ENCODE measurements around the gene TAS2R16.

Gene TAS2R16, protein sequence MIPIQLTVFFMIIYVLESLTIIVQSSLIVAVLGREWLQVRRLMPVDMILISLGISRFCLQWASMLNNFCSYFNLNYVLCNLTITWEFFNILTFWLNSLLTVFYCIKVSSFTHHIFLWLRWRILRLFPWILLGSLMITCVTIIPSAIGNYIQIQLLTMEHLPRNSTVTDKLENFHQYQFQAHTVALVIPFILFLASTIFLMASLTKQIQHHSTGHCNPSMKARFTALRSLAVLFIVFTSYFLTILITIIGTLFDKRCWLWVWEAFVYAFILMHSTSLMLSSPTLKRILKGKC

DNA sequence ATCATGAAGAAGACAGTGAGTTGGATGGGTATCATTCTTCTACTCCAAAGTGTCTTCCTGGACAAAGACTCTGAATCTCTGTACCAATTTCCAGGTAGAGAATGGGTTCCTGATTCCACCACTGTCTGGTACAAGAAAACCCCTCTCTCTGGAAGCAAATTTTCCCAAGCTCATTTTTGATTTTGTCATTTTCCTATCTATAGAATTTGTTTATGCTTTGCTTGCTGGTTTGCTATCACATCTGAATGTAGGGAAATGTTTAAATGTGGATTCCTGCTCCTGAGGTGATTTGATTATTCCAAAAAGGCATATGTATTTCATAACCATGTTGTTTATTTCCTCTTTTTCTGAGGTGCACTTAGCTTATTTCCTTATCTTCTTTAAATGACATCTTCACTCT lies at the start of gene TAS2R16:
Gene TAS2R16 (minus strand): TSS at position 101 of the 400 bp plus-strand sequence. CDS start 66 bp downstream, at position 35.
- DNase-seq (ENCODE audit: low spot score) = no peak

DNA sequence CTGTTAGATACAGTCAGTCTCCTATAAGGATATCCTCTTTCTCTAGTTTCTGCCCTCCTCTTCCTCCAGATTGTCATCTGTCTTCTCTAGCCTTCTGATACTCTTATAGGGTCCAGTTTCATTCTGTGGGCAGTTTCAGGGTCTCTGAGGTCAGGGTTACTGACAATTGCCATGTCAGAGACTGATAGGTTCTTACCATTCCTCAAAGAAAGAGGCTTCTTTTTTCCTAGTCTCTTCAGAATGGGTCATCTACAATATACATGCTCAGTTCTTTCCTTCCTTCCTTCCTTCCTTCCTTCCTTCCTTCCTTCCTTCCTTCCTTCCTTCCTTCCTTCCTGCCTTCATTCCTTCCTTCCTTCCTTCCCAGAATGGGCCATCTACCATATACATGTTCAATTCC lies 48.1 kb upstream of the TAS2R16 start:
- no peak for DNase-seq (ENCODE audit: low spot score)

DNA sequence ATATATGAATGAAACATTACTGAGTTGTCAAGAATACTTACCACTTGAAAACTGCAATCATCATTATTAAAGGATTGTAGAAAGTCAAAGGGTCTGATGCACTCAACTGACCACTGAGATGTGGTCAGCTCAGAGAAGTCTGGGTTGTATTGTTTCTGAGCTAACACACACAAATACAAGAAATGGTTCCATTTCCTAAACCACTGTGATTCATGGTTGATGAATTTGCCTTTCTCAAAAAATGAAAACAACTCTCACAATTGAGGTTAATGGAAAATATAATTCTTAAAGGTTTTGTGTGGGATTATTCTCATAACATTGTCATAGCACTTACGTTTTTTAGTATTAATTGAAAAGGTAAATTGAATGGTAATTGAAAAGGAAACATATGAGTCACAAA lies 45.6 kb upstream of the TAS2R16 start:
- no peak for DNase-seq (ENCODE audit: low spot score)

DNA sequence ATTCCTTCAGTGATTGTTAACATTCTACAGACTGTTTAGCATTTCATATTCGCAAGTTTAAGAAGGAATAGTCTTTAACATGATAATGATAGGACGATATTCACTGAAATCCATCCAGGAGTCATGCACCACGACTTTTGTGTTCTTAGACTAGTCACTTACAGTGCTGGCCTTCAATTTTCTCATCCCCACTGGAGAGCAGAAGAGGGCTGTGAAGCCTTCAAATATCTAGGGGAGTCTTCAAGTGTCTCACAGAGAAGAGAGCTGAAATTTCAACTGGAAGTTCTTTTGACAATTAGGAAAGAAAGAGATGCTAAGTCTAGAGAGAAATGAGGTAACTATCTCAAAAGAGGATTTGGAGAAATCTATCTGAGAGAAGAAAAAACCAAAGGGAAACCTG lies 43.8 kb upstream of the TAS2R16 start:
- DNase-seq (ENCODE audit: low spot score) = no peak

DNA sequence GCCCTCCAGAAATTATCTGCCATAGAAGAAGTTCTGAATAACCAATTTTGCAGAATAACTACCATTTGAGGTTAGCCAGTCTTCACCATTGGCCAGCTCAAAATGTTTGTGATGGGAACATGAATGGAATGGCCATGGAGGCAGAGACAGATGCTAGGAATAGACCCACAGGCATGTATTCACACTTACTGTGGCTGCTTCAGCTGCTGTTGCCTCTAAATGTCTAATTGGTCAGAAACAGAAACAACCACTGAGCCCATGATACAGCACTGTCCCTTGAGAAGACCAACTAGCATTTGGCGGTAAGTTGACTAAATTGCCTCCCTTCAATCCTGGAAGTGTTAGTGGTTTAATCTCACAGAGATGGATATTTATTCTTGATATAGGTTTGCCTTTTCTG lies 38.6 kb upstream of the TAS2R16 start:
- DNase-seq (ENCODE audit: low spot score) = no peak

DNA sequence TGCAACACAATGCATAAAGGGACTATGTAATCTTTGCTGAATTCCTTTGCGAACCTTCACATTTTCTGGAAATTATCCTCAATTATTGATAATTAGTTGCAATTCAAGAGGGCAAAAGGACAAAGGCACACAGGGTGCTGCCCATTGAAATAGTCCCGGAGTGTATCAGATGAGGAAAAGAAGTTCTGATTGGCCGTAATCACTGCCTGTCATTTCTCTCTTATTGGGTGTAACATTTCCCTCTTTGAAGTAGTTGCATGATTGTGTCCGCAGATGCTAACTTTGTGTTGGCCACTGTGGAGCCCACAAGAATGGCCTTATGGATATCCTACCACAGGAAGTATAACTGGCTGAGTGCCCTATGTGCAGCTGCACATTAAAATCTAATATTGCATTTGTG lies 35.1 kb upstream of the TAS2R16 start:
- no peak for DNase-seq (ENCODE audit: low spot score)

DNA sequence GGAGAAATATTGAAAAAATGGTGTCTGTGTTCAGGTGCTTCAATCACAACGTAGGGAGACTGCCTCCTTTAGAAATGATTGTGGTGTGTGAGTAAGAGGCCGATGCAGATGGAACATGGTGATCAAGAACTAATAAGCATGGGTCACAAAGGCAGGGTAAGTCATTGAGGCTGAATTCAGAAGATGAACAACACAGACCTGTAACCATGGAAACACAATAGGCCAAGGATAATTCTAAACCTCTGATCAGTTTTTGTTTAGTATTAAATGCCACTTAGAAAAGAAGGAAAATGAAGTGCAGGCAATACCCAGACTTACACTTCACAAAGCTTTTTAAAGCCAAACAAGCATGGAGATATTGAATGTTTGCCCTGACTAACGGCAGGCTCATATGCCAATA lies 32.8 kb upstream of the TAS2R16 start:
- no peak for DNase-seq (ENCODE audit: low spot score)

DNA sequence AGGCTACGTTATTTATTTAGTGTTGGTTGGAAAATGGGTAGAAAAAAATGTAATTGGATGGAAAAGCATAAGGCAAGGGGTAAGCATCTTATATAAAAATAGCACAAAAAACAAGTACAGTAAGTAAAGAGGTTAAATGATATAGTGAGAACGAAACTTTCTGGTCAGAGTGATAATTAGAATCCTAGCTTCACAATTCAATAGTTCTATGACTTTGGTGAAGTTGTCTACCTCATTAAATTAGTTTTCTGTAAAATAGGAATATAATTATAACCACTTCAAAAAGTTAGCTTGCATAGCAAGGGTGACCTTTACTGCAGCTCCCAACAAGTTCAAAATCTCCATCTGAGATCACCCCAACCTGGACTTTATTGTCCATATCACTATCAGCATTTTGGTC lies 30.8 kb upstream of the TAS2R16 start:
- no peak for DNase-seq (ENCODE audit: low spot score)

DNA sequence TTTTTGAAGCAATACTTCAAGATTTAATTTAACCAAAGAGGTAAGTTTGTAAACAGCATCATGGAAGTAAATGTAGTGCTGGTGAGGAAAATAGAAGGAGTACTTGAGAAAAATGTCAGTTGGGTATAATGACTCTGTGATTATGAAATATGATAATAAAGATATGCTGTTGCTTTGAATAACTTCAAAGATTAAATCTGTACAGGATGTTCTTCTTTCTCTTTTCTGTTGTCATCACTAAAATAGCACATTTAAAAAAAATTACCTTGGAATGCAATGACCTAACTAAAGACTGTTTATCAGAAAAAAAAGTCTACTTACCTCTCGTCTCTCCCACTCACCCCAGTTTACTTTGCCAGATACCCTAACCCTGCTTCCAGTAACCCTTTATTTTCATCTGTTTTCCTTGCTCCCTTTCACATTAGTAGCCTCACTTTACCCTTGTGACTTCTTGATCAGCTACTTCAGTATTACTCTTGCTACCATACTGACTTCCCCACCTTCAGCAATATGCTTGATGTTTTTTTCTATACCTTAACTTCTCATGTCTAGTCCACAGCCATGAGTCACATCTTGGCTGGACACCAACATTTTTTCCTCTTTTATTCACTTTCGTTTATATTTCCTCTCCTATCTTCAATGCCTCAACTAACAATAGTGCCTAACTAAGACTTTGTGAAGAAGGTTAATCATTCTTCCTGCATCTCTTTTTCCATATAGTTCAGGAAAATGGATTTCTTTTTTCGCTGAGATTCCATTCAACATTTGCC lies 29.7 kb upstream of the TAS2R16 start:
- no peak for DNase-seq (ENCODE audit: low spot score)

DNA sequence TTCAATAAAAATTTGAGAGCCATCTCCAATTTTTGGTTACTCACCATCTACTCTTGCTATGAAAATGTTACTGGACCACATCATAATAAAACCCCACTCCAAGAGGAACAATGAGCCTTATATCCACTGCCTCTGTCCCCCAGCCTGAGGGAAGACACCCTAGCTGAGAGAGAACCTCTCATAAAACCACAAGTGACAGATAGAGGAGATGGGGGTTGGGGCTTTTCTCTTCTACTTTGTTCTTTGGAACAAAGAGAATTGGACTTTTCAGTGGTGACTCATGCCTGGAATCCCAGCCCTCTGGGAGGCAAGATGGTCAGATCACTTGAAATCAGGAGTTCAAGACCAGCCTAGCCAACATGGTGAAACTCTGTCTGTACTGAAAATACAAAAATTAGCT lies 27.6 kb upstream of the TAS2R16 start:
- DNase-seq (ENCODE audit: low spot score) = no peak

DNA sequence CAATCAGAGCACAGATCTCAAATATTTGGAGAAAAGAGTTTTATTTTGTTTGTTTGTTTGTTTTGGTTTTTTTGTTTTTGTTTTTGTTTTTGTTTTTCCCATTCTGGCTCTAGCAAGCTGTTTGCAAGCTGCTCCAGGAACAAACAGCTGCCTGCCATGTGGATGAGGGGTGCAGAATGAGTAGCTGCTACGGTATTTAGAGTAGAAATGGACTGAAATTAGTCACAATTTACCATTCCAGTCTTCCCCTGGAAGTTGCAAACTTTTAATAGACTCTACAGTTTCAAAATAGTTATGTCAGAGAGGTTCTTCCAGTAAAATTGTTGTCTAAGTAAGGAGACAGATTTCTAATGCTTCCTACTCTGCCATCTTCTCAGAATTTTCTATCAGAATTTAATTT lies 27.1 kb upstream of the TAS2R16 start:
- no peak for DNase-seq (ENCODE audit: low spot score)

DNA sequence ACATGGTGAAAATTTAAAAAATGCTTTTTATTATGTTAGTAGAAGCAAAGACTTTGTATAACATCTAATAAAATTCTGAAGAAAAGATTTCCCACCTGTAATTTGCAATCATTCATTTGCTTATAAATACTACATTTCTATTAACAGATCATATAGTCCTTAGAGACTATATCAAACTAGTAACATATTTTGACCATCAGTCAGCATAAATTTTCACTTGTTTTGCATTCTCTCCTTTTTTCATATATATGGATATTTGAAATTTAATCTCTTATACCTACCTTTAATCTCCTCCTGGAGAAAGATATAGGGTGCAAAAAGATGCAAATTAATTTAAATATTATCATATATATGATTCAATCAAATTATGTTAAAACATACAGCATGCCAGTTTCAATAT lies 16.9 kb upstream of the TAS2R16 start:
- DNase-seq (ENCODE audit: low spot score) = no peak

DNA sequence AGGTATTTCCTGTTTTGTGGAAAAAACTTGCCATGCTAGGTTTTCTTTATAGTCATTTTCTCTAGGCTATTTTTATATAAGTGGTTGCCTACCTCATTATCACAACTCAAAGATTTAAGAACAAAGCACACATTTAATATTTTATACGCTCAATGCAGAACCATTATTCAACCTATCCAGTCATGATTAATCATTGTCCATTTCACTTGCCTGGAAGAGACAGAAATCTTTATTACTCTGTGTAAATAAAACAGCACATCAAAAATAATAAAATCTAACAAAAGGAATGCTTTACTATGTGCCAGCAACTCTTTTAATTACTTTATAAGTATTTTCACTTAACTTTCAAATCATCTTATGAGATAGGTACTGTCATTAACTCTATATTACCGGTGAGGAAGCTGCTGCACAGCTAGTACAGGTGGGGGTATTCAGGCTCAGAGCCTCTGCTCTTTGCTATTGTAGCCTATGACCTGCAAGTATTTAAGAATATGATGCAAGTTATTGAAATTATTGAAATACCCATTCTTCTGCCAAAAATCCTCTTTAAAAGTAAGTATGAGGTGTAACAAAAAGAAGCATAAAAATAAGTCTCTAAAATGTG lies 16.4 kb upstream of the TAS2R16 start:
- no peak for DNase-seq (ENCODE audit: low spot score)

DNA sequence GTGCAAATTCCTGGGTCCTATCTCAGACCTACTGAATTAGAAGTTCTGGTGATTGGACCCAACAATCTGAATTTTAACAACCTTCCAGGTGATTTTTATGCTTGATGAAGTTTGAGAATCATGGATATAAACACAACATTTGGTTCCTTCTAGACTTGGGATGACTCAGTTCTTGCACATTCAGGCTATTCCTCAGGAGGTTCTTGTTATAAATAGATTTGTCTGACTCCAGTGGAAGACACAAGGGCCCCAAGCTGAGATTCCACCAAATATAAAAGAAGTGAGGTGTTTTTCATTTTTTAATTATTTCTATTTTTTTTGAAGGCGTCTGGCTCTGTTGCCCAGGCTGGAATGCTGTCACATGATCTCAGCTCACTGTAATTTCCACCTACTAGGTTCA lies 9.4 kb upstream of the TAS2R16 start:
- no peak for DNase-seq (ENCODE audit: low spot score)

DNA sequence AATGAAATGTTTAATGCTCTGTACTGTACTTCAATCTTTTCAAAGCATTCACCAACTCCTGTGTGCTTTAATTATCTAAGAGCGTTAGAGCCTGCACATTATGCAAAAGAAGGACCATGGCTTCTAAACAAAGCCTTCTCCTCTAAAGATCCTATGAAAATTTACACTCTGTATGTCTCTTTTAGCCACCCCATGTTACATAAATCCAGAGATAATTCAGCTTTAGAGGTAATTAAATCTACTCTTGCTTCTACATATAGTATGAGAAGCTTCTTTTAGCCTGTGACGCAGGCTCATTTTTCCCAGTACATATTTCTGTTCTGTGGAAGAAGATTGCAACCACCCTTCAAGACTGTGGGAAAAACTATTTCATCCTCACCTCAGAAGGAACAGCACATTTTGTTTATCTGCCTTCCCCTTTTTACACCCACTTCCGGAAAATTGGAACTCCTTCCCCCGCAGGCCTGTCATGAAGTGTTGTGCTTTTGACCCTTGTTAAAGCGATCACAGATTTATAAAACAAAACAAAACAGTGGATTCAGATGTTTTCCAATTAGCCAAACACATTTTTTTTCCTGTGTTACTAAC lies 8.1 kb upstream of the TAS2R16 start:
- DNase-seq (ENCODE audit: low spot score) = no peak

DNA sequence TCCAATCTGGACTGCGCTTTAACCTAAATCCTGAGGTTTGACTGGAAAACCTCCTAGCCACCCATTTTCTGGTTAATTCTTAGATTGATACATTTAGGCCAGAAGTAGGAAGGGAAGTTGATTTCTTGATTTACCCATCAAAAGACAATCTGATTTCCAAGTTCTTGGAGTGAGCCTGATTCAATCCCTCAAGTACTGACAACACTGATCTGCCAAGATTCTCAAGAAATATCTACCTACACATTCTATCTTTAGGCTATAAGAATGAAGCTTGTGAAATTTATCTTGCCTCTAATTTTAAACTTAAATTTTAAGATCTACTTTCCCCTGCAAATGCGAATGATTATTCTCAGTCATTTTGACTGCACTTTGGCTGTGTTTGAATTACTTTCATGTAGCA lies 5.9 kb downstream of the TAS2R16 start:
- DNase-seq (ENCODE audit: low spot score) = no peak

DNA sequence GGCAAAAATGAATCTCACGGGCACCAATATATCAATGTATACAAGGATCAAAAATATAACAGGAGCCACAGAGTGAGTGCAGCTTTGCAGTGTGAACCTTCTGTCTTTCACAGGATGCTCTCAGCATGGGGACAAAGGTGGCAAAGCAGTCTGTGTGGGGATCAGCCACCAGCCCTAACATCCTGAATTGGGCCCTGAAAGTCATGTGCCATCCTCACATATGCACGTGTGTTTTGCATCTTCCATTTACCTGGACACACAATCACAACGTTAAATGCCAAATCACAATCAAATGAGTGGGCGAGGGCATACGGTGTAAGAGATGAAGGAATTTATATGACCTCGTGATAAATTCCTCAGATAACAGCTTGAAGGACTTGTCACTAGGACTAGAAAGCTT lies 6.5 kb downstream of the TAS2R16 start:
- no peak for DNase-seq (ENCODE audit: low spot score)

DNA sequence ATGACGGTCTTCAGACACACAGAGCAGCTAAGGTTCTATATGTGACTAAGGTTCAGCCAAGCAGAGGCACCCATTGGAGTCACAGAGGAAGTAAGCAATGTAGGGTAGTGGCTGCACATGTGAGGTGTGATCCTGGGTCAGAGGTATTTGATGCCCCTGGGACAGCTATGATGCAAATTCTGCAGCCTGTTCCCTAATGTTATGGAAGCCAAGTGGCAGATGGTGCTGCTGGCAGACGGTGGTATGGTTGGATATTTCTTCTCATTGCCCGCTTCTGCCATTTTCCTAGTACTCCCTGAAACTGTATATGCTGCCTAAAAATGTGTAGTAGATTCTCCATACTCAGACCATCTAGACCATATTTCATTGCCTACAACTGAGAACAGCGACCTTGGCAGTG lies 7.2 kb downstream of the TAS2R16 start:
- DNase-seq (ENCODE audit: low spot score) = no peak

DNA sequence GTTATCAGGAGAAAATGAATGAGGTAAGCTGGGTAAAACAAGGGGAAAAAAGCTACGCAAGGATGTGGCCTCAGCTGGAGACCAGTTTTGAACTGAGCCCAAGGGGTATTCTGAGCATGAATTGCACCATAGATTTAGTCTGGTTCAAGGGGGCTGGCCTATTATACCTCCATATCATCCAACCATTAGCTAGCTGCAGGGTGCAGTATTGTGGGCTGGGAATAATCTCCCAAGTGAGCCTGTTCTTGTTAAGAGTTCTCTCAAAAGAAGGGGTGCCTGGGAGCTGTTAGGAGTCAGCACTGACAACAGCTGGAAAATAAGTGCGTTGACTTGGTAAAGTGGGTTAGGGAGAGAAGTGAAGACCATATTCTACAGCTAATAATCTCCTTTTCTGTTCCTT lies 8.0 kb downstream of the TAS2R16 start:
- no peak for DNase-seq (ENCODE audit: low spot score)

DNA sequence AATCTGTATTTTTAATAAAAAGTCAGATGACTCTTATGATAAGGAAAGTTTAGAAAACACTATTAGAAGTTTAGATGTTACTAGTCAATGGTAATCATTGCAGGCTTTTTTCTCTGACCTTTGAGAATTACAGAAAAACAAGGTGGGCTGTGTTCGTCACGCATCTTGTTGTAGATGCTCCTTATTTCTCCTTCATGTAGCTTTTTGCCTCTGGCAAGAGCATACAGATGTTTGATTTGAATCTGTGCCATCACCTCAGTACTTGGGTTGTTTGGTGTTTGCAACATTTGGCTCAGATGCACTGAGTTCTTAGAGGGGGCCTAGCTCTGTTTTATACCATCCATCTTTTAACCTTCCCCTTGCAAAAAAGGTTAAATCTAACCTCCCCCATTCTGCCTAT lies 11.5 kb downstream of the TAS2R16 start:
- DNase-seq (ENCODE audit: low spot score) = no peak

DNA sequence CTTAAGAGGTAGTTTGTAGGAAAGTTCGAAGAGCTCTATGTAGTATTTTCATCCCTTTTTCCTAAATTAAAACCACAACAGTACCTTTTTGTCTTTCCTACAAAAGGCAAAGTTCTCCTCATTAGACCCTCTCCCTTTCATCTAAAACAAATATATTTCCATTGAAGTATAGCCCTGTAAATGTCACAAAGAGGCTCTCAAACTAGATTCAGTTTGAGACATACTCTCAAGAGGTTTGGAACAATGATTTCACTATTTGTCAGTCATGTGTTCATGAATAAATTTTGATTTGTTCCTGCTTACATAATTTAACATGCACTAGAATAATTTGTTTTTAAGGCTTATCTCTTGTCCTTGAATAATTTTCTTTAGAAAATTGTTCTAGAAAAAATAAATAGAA lies 12.2 kb downstream of the TAS2R16 start:
- DNase-seq (ENCODE audit: low spot score) = no peak

DNA sequence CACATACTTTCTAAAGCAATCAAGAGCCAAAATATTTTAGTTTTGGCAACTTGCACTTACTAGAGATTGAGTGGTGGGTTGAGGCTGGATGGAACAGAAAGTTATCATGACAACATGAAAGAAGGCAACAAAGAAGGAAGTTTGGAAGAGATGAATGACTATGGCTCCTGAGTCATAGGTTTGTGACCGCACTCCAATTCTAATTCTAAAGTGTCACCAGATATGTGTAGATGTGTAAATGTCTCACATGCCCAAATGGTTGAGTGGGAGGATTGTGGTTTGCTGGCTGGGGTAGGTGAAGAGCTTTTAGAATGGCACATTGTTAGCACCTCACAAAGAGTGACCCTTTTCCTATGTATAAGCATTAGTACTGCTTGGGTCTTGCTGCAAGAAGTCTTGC lies 20.2 kb downstream of the TAS2R16 start:
- no peak for DNase-seq (ENCODE audit: low spot score)

DNA sequence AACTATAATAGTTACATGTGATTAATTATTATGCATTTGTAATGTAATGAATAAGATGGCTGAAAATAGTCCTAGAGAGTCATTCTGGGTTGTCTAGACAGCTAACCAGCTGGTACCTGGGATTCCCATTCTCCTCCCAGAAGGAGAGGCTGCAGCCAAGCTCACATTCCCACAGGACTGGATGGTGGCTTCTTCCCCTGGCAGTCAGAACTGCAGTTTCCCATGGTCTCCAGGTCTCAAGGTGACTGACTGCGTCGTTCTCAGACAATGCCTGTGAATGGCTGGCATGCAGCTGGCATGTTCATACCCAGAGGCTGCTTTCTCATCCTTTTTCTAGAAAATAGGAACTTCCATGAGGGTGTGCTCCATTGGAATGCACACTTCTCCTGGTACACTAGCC lies 21.3 kb downstream of the TAS2R16 start:
- DNase-seq (ENCODE audit: low spot score) = no peak
